WTC11 (cell line): ENCODE data around the gene SLC2A11. TPM values are rescaled to one million over a fixed set of nuclear protein-coding genes. Genes with fewer than 3 reads are reported as not detected.

Experiments
- ATAC-seq: fragments of 200-7000 bp; cut with Tn5 transposase; 2 replicates; pipeline ENCODE4 v1.10.0; 2021; ENCODE audit warnings: mild to moderate bottlenecking, moderate library complexity
- CTCF ChIA-PET: fragments of 300-600 bp; sonication (Branson Sonifier 250); formaldehyde crosslinking; loops from one replicate; lab custom pipeline; 2021; ENCODE audit warnings: antibody characterized with exemption; lab: Charles Lee
- POLR2A ChIA-PET: fragments of 350-600 bp; sonication (Branson Sonifier 250); formaldehyde crosslinking; loops from one replicate; lab custom pipeline; 2021; ENCODE audit warnings: antibody characterized with exemption; lab: Charles Lee
- DNase-seq: peaks from one replicate; pipeline ENCODE4 v3.0.0; 2021; ENCODE audit warnings: low spot score
- H3K27ac Mint-ChIP-seq: 2 replicates; pipeline ENCODE4 v1.8.0; 2021; ENCODE audit warnings: mixed read lengths
- H3K27me3 Mint-ChIP-seq: 2 replicates; pipeline ENCODE4 v1.8.0; 2021; ENCODE audit warnings: low read depth, mild to moderate bottlenecking, moderate library complexity, mixed read lengths
- H3K36me3 Mint-ChIP-seq: 2 replicates; pipeline ENCODE4 v1.8.0; 2021; ENCODE audit warnings: mixed read lengths
- H3K4me1 Mint-ChIP-seq: 2 replicates; pipeline ENCODE4 v1.8.0; 2022; ENCODE audit warnings: mixed read lengths
- H3K4me3 Mint-ChIP-seq: 2 replicates; pipeline ENCODE4 v1.8.0; 2021; ENCODE audit warnings: mild to moderate bottlenecking, moderate library complexity, mixed read lengths
- H3K9me3 Mint-ChIP-seq: 2 replicates; pipeline ENCODE4 v1.8.0; 2021; ENCODE audit warnings: mixed read lengths
- E2F1 ChIP-seq: sonication (generic); formaldehyde crosslinking; IDR thresholded peaks from 2 replicates; pipeline ENCODE4 v1.8.0; 2022; ENCODE audit warnings: mild to moderate bottlenecking, missing genetic modification reagents
- E2F5 ChIP-seq: sonication (generic); formaldehyde crosslinking; IDR thresholded peaks from 2 replicates; pipeline ENCODE4 v1.8.1; 2022; ENCODE audit warnings: mild to moderate bottlenecking, moderate library complexity, missing genetic modification reagents
- ELF4 ChIP-seq: sonication (generic); formaldehyde crosslinking; IDR thresholded peaks from 2 replicates; pipeline ENCODE4 v1.8.1; 2022; ENCODE audit warnings: low read depth, mild to moderate bottlenecking, moderate library complexity, missing genetic modification reagents
- ERG ChIP-seq: fragments of 250-450 bp; sonication (Bioruptor Pico); IDR thresholded peaks from 2 replicates; pipeline ENCODE4 v1.8.0; 2021; ENCODE audit warnings: mild to moderate bottlenecking
- FOXP1 ChIP-seq: sonication (generic); formaldehyde crosslinking; IDR thresholded peaks from 2 replicates; pipeline ENCODE4 v1.8.0; 2022; ENCODE audit warnings: missing genetic modification reagents, mild to moderate bottlenecking, moderate library complexity, borderline replicate concordance
- GABPB1 ChIP-seq: sonication (generic); formaldehyde crosslinking; IDR thresholded peaks from 2 replicates; pipeline ENCODE4 v1.8.1; 2023; ENCODE audit warnings: mild to moderate bottlenecking, missing genetic modification reagents
- IRF1 ChIP-seq: sonication (generic); formaldehyde crosslinking; IDR thresholded peaks from 2 replicates; pipeline ENCODE4 v1.8.0; 2023; ENCODE audit warnings: missing genetic modification reagents
- MXD4 ChIP-seq: fragments of 250-450 bp; sonication (Bioruptor Pico); IDR thresholded peaks from 2 replicates; pipeline ENCODE4 v1.8.0; 2021; ENCODE audit warnings: mild to moderate bottlenecking, moderate library complexity, borderline replicate concordance
- NFE2L1 ChIP-seq: sonication (generic); formaldehyde crosslinking; IDR thresholded peaks from 2 replicates; pipeline ENCODE4 v1.8.1; 2023; ENCODE audit warnings: missing genetic modification reagents
- PRRX2 ChIP-seq: fragments of 250-450 bp; sonication (Bioruptor Pico); IDR thresholded peaks from 2 replicates; pipeline ENCODE4 v1.8.0; 2021; ENCODE audit warnings: mild to moderate bottlenecking
- RORB ChIP-seq: fragments of 250-450 bp; sonication (Bioruptor Pico); IDR thresholded peaks from 2 replicates; pipeline ENCODE4 v1.9.0; 2021; ENCODE audit warnings: mild to moderate bottlenecking
- SOX15 ChIP-seq: fragments of 250-450 bp; sonication (Bioruptor Pico); IDR thresholded peaks from 2 replicates; pipeline ENCODE4 v1.9.0; 2021; ENCODE audit warnings: mild to moderate bottlenecking
- SP1 ChIP-seq: sonication (generic); formaldehyde crosslinking; conservative IDR thresholded peaks from 2 replicates; pipeline ENCODE4 v1.8.1; 2022; ENCODE audit warnings: missing genetic modification reagents
- USF1 ChIP-seq: sonication (generic); formaldehyde crosslinking; IDR thresholded peaks from 2 replicates; pipeline ENCODE4 v1.8.0; 2022; ENCODE audit warnings: mild to moderate bottlenecking, missing genetic modification reagents
- ZMAT4 ChIP-seq: fragments of 250-450 bp; sonication (Bioruptor Pico); IDR thresholded peaks from 2 replicates; pipeline ENCODE4 v1.9.0; 2021; ENCODE audit warnings: mild to moderate bottlenecking
- ZNF219 ChIP-seq: sonication (generic); formaldehyde crosslinking; IDR thresholded peaks from 2 replicates; pipeline ENCODE4 v1.8.0; 2023; ENCODE audit warnings: missing genetic modification reagents, mild to moderate bottlenecking, borderline replicate concordance
- ZNF232 ChIP-seq: sonication (generic); formaldehyde crosslinking; IDR thresholded peaks from 2 replicates; pipeline ENCODE4 v1.8.0; 2022; ENCODE audit warnings: mild to moderate bottlenecking, missing genetic modification reagents
- ZNF263 ChIP-seq: sonication (generic); formaldehyde crosslinking; IDR thresholded peaks from 2 replicates; pipeline ENCODE4 v1.8.1; 2022; ENCODE audit warnings: low read depth, mild to moderate bottlenecking, moderate library complexity, missing genetic modification reagents
- ZNF396 ChIP-seq: fragments of 250-450 bp; sonication (Bioruptor Pico); IDR thresholded peaks from 2 replicates; pipeline ENCODE4 v1.8.0; 2021; ENCODE audit warnings: mild to moderate bottlenecking, moderate library complexity, borderline replicate concordance
- ZNF416 ChIP-seq: fragments of 250-450 bp; sonication (Bioruptor Pico); IDR thresholded peaks from 2 replicates; pipeline ENCODE4 v1.9.0; 2021; ENCODE audit warnings: mild to moderate bottlenecking, inconsistent platforms
- ZNF512 ChIP-seq: sonication (generic); formaldehyde crosslinking; IDR thresholded peaks from 2 replicates; pipeline ENCODE4 v1.8.1; 2022; ENCODE audit warnings: missing genetic modification reagents, borderline replicate concordance
- total RNA-seq: library from RNA; stranded (reverse); gene quantifications from 3 replicates; pipeline ENCODE4 v1.2.3, GENCODE V29; 2021

SLC2A11 gene
- total RNA-seq, 1 experiment from 2014 or later = 19.9 TPM

GRCh38 chr22:23840026-23840425, 17.6 kb upstream of the SLC2A11 start (continued):
- TF ChIP-seq IRF1 (CRISPR knock-in tag) = no peak
- no peak for TF ChIP-seq ZNF512 (CRISPR knock-in tag)
- no peak for TF ChIP-seq ZMAT4 (CRISPR knock-in tag)
- TF ChIP-seq ZNF232 (CRISPR knock-in tag) = no peak
- no peak for TF ChIP-seq ZNF263 (CRISPR knock-in tag)
- no peak for TF ChIP-seq PRRX2

- no peaks in the 10 kb centered on the region for H3K9me3 Mint-ChIP-seq
- H3K4me3 Mint-ChIP-seq = no peak overlapping the region
- no peak overlapping the region for H3K27ac Mint-ChIP-seq
- DNase-seq (no peak), ATAC-seq (no peak)
- peaks cover 23% of the 10 kb centered on the region for H3K27me3 Mint-ChIP-seq
- CTCF ChIA-PET = no interaction called here
- H3K4me1 Mint-ChIP-seq = peaks cover 29% of the 10 kb centered on the region
- TF ChIP-seq FOXP1 (no peak), GABPB1 (CRISPR knock-in tag) (no peak), SP1 (CRISPR knock-in tag) (no peak), ZNF416 (no peak), ZNF219 (CRISPR knock-in tag) (no peak), E2F1 (CRISPR knock-in tag) (no peak), SOX15 (CRISPR knock-in tag) (no peak), USF1 (no peak), RORB (CRISPR knock-in tag) (no peak), NFE2L1 (CRISPR knock-in tag) (no peak), MXD4 (CRISPR knock-in tag) (no peak), E2F5 (CRISPR knock-in tag) (no peak), ELF4 (CRISPR knock-in tag) (no peak), ERG (no peak), ZNF396 (CRISPR knock-in tag) (no peak)
- TF ChIP-seq, all 79 proteins: peak for 0
- POLR2A ChIA-PET = no interaction called here
- H3K36me3 Mint-ChIP-seq = no peaks in the 10 kb centered on the region
These were observed 16.4 kb upstream of the SLC2A11 start for GRCh38 chr22:23841292-23841691.
